Effector memory CD4-positive, alpha-beta T cell (primary cell): ENCODE results near the gene CRY1.

Experiments
- DNase-seq, 3 donors: peaks; one replicate each; pipeline ENCODE4 v3.0.0-alpha.2; 2020
- H3K27ac ChIP-seq: 2 replicates; pipeline ENCODE4 v1.7.0; 2013; ENCODE audit warnings: mild to moderate bottlenecking, low read length, moderate library complexity; ENCODE audit not compliant: insufficient read depth, poor library complexity, severe bottlenecking
- H3K27me3 ChIP-seq: replicated peaks from 2 replicates; pipeline ENCODE4 v1.7.0; 2013; ENCODE audit warnings: mild to moderate bottlenecking, low read length; ENCODE audit not compliant: insufficient read depth, control insufficient read depth, poor library complexity, severe bottlenecking
- H3K36me3 ChIP-seq: 2 replicates; pipeline ENCODE4 v1.7.0; 2013; ENCODE audit warnings: mild to moderate bottlenecking, low read length, moderate library complexity; ENCODE audit not compliant: control insufficient read depth, insufficient read depth
- H3K4me1 ChIP-seq: 2 replicates; pipeline ENCODE4 v1.7.0; 2013; ENCODE audit warnings: low read length, mild to moderate bottlenecking; ENCODE audit not compliant: control insufficient read depth, insufficient read depth, poor library complexity, severe bottlenecking
- H3K4me3 ChIP-seq: 2 replicates; pipeline ENCODE4 v1.7.0; 2013; ENCODE audit warnings: low read length, low read depth, mild to moderate bottlenecking; ENCODE audit not compliant: insufficient read depth, poor library complexity, severe bottlenecking
- H3K9me3 ChIP-seq: 2 replicates; pipeline ENCODE4 v1.7.0; 2013; ENCODE audit warnings: mild to moderate bottlenecking, low read length, moderate library complexity; ENCODE audit not compliant: control insufficient read depth

The CRY1 gene

GRCh38 chr12:106955377-106956047, 137.8 kb downstream of the CRY1 start, which contains the start of gene TMEM263:
Gene TMEM263, plus strand, starts transcription at chr12:106955907. Its CDS starts 11,210 bp downstream, at chr12:106967117.
- no peaks in the 10 kb centered on the region for H3K9me3 ChIP-seq
- H3K4me3 ChIP-seq: peak within 1 kb of the TSS; percentile 95
- H3K36me3 ChIP-seq: no peaks in the 10 kb centered on the region
- peaks cover 8% of the 10 kb centered on the region for H3K4me1 ChIP-seq
- peak; percentile 85 to 89 (median 86) for DNase-seq
- H3K27me3 ChIP-seq: no peaks in the 10 kb centered on the region
- H3K27ac ChIP-seq: peak within 1 kb of the TSS; percentile 86

- Histone ChIP-seq H3K9me3 (no peaks in the 10 kb centered on the region), H3K27me3 (no peaks in the 10 kb centered on the region), H3K27ac (peak overlapping the region; percentile 86), H3K36me3 (no peaks in the 10 kb centered on the region), H3K4me3 (peak overlapping the region; percentile 95), H3K4me1 (peaks cover 8% of the 10 kb centered on the region)
- peak in 1 of 3 donors; percentile 8 for DNase-seq
These were observed 138.6 kb downstream of the CRY1 start for GRCh38 chr12:106954462-106955376.

GRCh38 chr12:106953352-106954250, 139.7 kb downstream of the CRY1 start:
- no peak for DNase-seq
- peaks cover 8% of the 10 kb centered on the region for H3K4me1 ChIP-seq
- no peaks in the 10 kb centered on the region for H3K36me3 ChIP-seq
- no peaks in the 10 kb centered on the region for H3K9me3 ChIP-seq
- no peak overlapping the region for H3K4me3 ChIP-seq
- no peaks in the 10 kb centered on the region for H3K27me3 ChIP-seq
- H3K27ac ChIP-seq: no peak overlapping the region

GRCh38 chr12:106950591-106950990, 142.8 kb downstream of the CRY1 start:
- Histone ChIP-seq H3K36me3 (no peaks in the 10 kb centered on the region), H3K9me3 (no peaks in the 10 kb centered on the region), H3K4me1 (no peaks in the 10 kb centered on the region), H3K27me3 (no peaks in the 10 kb centered on the region), H3K27ac (no peak overlapping the region), H3K4me3 (no peak overlapping the region)
- no peak for DNase-seq

GRCh38 chr12:106947461-106947860, 145.9 kb downstream of the CRY1 start:
- Histone ChIP-seq H3K4me3 (no peak overlapping the region), H3K27me3 (no peaks in the 10 kb centered on the region), H3K36me3 (no peaks in the 10 kb centered on the region), H3K4me1 (no peaks in the 10 kb centered on the region), H3K9me3 (no peaks in the 10 kb centered on the region), H3K27ac (no peak overlapping the region)
- no peak for DNase-seq

- H3K4me3 ChIP-seq: no peak overlapping the region
- H3K9me3 ChIP-seq: no peaks in the 10 kb centered on the region
- no peaks in the 10 kb centered on the region for H3K4me1 ChIP-seq
- no peaks in the 10 kb centered on the region for H3K36me3 ChIP-seq
- DNase-seq: no peak
- H3K27me3 ChIP-seq: no peaks in the 10 kb centered on the region
- no peak overlapping the region for H3K27ac ChIP-seq
These were observed 148.0 kb downstream of the CRY1 start for GRCh38 chr12:106945261-106945851.

GRCh38 chr12:106942775-106943174, 150.6 kb downstream of the CRY1 start:
- Histone ChIP-seq H3K9me3 (no peaks in the 10 kb centered on the region), H3K36me3 (no peaks in the 10 kb centered on the region), H3K27ac (no peak overlapping the region), H3K4me1 (no peaks in the 10 kb centered on the region), H3K4me3 (no peak overlapping the region), H3K27me3 (no peaks in the 10 kb centered on the region)
- DNase-seq: no peak

GRCh38 chr12:106941481-106942156, 151.7 kb downstream of the CRY1 start:
- Histone ChIP-seq H3K4me3 (no peak overlapping the region), H3K27me3 (no peaks in the 10 kb centered on the region), H3K4me1 (no peaks in the 10 kb centered on the region), H3K36me3 (no peaks in the 10 kb centered on the region), H3K27ac (no peak overlapping the region), H3K9me3 (no peaks in the 10 kb centered on the region)
- no peak for DNase-seq
